ENCODE data around the gene OPRM1. TPM values are rescaled to one million over a fixed set of nuclear protein-coding genes. Genes with fewer than 3 reads are reported as not detected.
"Not testable (repeated sequence)": the region's sequence is repeated elsewhere in the genome, so short reads cannot be mapped to it uniquely, and the experiment has no call there.

Gene OPRM1
- total RNA-seq, 1 donor from 2014 or later = not detected

GRCh38 chr6:154238831-154239230 is 199.8 kb downstream of the OPRM1 start:
- Mint-ChIP-seq H3K27me3 (no peaks in the 10 kb centered on the region), H3K9me3 (ENCODE audit: low read depth) (no peaks in the 10 kb centered on the region), H3K36me3 (ENCODE audit: insufficient read depth) (no peaks in the 10 kb centered on the region), H3K27ac (no peak overlapping the region), H3K4me3 (ENCODE audit: low read depth) (no peak overlapping the region), H3K4me1 (ENCODE audit: low read depth) (no peaks in the 10 kb centered on the region)
- DNase-seq (ENCODE audit: low spot score, unreplicated experiment) = no peak
- TF ChIP-seq, protein P1, sequence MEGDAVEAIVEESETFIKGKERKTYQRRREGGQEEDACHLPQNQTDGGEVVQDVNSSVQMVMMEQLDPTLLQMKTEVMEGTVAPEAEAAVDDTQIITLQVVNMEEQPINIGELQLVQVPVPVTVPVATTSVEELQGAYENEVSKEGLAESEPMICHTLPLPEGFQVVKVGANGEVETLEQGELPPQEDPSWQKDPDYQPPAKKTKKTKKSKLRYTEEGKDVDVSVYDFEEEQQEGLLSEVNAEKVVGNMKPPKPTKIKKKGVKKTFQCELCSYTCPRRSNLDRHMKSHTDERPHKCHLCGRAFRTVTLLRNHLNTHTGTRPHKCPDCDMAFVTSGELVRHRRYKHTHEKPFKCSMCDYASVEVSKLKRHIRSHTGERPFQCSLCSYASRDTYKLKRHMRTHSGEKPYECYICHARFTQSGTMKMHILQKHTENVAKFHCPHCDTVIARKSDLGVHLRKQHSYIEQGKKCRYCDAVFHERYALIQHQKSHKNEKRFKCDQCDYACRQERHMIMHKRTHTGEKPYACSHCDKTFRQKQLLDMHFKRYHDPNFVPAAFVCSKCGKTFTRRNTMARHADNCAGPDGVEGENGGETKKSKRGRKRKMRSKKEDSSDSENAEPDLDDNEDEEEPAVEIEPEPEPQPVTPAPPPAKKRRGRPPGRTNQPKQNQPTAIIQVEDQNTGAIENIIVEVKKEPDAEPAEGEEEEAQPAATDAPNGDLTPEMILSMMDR (IDR thresholded peaks at IDR 0.05; ENCODE audit: unreplicated experiment) = no peak

DNA sequence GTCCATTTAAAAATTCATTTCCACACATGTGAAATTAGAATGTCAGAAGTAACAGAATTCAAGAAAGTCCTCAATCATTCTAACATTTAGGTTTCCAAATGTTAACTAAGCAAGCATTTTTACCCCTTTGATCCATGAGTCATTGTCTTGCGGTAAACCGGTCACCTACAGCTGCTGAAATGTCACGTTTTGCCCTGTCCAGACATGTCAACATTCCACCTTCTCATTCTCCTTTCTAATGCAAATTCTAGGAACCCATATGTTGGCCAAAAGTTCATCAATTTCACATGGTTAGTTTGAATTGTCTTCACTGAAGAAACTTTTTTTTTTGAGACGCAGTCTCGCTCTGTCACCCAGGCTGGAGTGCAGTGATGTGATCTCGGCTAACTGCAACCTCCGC is 200.4 kb downstream of the OPRM1 start:
- Mint-ChIP-seq H3K9me3 (ENCODE audit: low read depth) (no peaks in the 10 kb centered on the region), H3K27ac (no peak overlapping the region), H3K4me1 (ENCODE audit: low read depth) (no peaks in the 10 kb centered on the region), H3K4me3 (ENCODE audit: low read depth) (no peak overlapping the region), H3K36me3 (ENCODE audit: insufficient read depth) (no peaks in the 10 kb centered on the region), H3K27me3 (no peaks in the 10 kb centered on the region)
- DNase-seq (ENCODE audit: low spot score, unreplicated experiment) = no peak
- TF ChIP-seq, protein P1 (IDR thresholded peaks at IDR 0.05; ENCODE audit: unreplicated experiment) = no peak

- H3K4me3 Mint-ChIP-seq (ENCODE audit: low read depth); H3K36me3 Mint-ChIP-seq (ENCODE audit: insufficient read depth); H3K27me3 Mint-ChIP-seq; H3K27ac Mint-ChIP-seq; H3K9me3 Mint-ChIP-seq (ENCODE audit: low read depth); H3K4me1 Mint-ChIP-seq (ENCODE audit: low read depth); DNase-seq (ENCODE audit: low spot score, unreplicated experiment): not testable (repeated sequence)
Measured at GRCh38 chr6:154241061-154241460, 202.0 kb downstream of the OPRM1 start.

DNA sequence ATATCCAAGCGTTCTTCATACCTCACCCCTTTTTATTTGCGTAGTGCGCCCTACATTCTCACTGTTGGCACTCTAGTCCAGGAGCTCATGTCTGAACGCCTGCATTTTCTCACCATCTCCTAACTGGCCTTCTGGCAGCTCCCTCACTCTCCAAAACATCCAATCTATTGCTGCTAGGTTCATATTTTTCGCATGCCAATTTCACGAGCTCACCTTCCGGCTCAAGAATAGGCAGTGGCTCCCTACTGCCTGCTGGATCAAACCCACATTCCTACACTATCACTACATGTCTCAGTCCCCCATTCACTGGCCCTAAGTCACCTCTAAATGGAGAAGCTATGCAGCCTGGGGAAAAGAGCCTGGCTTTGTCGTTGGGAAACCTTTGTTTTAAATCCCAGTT is 202.5 kb downstream of the OPRM1 start:
- Mint-ChIP-seq H3K27ac (no peak overlapping the region), H3K36me3 (ENCODE audit: insufficient read depth) (no peaks in the 10 kb centered on the region), H3K9me3 (ENCODE audit: low read depth) (no peaks in the 10 kb centered on the region), H3K4me3 (ENCODE audit: low read depth) (no peak overlapping the region), H3K4me1 (ENCODE audit: low read depth) (peaks cover 2% of the 10 kb centered on the region), H3K27me3 (no peaks in the 10 kb centered on the region)
- TF ChIP-seq, protein P1 (IDR thresholded peaks at IDR 0.05; ENCODE audit: unreplicated experiment) = no peak
- no peak for DNase-seq (ENCODE audit: low spot score, unreplicated experiment)

GRCh38 chr6:154242617-154243357 is 203.7 kb downstream of the OPRM1 start:
- TF ChIP-seq, protein P1 (IDR thresholded peaks at IDR 0.05; ENCODE audit: unreplicated experiment) = no peak
- Mint-ChIP-seq H3K27me3 (no peaks in the 10 kb centered on the region), H3K9me3 (ENCODE audit: low read depth) (no peaks in the 10 kb centered on the region), H3K27ac (no peak overlapping the region), H3K4me1 (ENCODE audit: low read depth) (peaks cover 10% of the 10 kb centered on the region), H3K36me3 (ENCODE audit: insufficient read depth) (no peaks in the 10 kb centered on the region), H3K4me3 (ENCODE audit: low read depth) (no peak overlapping the region)
- DNase-seq (ENCODE audit: low spot score, unreplicated experiment) = no peak
